ENCODE results near the gene CCDC136.

GRCh38 chr7:128867842-128868623, 76.3 kb downstream of the CCDC136 start:
- no peak for TF ChIP-seq ESRRG (CRISPR knock-in tag; IDR thresholded peaks at IDR 0.05)
- TF ChIP-seq PPARA (CRISPR knock-in tag; IDR thresholded peaks at IDR 0.05; ENCODE audit: borderline replicate concordance): no peak
- no peak for TF ChIP-seq ZFP3 (CRISPR knock-in tag; IDR thresholded peaks at IDR 0.05)
- TF ChIP-seq ZNF565 (CRISPR knock-in tag; conservative IDR thresholded peaks at IDR 0.05; ENCODE audit: low read depth): no peak
- no peak for TF ChIP-seq PATZ1 (CRISPR knock-in tag; IDR thresholded peaks at IDR 0.05; ENCODE audit: borderline replicate concordance)
- TF ChIP-seq CREB5 (CRISPR knock-in tag; IDR thresholded peaks at IDR 0.05; ENCODE audit: low read depth): no peak
- TF ChIP-seq ZC3H10 (CRISPR knock-in tag; IDR thresholded peaks at IDR 0.05): no peak
- no peak for TF ChIP-seq TSHZ2 (CRISPR knock-in tag; IDR thresholded peaks at IDR 0.05)
- TF ChIP-seq ZFP30 (CRISPR knock-in tag; IDR thresholded peaks at IDR 0.05): no peak
- TF ChIP-seq CSRNP3 (CRISPR knock-in tag; IDR thresholded peaks at IDR 0.05): no peak
- TF ChIP-seq ZNF8 (CRISPR knock-in tag; IDR thresholded peaks at IDR 0.05): no peak
- no peak for TF ChIP-seq POU6F1 (CRISPR knock-in tag; IDR thresholded peaks at IDR 0.05; ENCODE audit: borderline replicate concordance, low read depth)

All from SK-N-SH treated with all-trans-retinoic acid at 6 μM for 48 hours (cell line).